ENCODE data around the gene S1PR1.
"Not testable (repeated sequence)": the region's sequence is repeated elsewhere in the genome, so short reads cannot be mapped to it uniquely, and the experiment has no call there.

Gene S1PR1

DNA sequence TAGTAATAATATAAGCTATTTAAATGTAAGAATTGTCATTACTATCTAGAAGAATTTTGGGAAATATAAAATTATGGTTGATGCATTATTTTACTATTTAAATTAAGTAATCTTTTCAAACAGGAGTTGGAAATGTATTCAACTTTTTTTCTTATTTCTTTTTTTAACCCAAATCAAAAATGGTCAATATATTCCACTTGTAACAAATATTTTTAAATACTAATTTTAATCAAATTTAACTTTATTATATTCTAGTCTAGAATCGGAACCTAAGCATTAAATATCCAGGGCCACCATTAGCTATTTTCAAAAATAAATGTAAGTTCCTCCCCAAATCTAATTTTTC, 37.2 kb upstream of the S1PR1 start:
- no peak for DNase-seq
- H3K27me3 ChIP-seq (replicated peaks; ENCODE audit: control insufficient read depth, insufficient read depth, low read length, poor library complexity, severe bottlenecking): no peaks in the 10 kb centered on the region
- H3K9me3 ChIP-seq (ENCODE audit: control insufficient read depth, low read length): no peaks in the 10 kb centered on the region
- H3K27ac ChIP-seq (ENCODE audit: insufficient read depth, low read length, poor library complexity, severe bottlenecking): no peak overlapping the region
- H3K4me3 ChIP-seq (ENCODE audit: insufficient read depth, low read depth, low read length, poor library complexity, severe bottlenecking): no peak overlapping the region
- no peaks in the 10 kb centered on the region for H3K4me1 ChIP-seq (ENCODE audit: control insufficient read depth, insufficient read depth, low read length, poor library complexity, severe bottlenecking)
- no peaks in the 10 kb centered on the region for H3K36me3 ChIP-seq (ENCODE audit: control insufficient read depth, insufficient read depth, low read length)

DNA sequence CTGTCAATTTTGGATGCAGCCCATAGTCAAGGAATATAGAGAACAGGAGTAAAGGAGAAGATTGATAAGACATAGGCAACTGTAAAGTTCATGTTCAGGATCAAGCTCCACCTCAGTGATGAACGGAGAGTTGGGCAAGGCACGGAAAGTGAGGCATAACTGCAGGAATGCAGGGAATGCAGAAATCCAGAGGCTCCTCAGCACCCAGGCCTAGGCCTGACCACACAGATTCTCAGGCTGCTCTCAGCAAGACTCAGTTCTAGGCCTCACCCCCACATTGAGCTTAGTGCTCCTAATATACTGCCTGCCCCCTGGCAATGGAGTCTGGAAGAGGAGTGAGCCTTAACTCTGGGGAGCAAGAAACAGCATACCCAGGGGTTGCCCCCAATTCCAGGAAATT, 36.3 kb upstream of the S1PR1 start:
- Histone ChIP-seq H3K9me3 (ENCODE audit: control insufficient read depth, low read length) (no peaks in the 10 kb centered on the region), H3K27ac (ENCODE audit: insufficient read depth, low read length, poor library complexity, severe bottlenecking) (no peak overlapping the region)
- no peak for DNase-seq

DNA sequence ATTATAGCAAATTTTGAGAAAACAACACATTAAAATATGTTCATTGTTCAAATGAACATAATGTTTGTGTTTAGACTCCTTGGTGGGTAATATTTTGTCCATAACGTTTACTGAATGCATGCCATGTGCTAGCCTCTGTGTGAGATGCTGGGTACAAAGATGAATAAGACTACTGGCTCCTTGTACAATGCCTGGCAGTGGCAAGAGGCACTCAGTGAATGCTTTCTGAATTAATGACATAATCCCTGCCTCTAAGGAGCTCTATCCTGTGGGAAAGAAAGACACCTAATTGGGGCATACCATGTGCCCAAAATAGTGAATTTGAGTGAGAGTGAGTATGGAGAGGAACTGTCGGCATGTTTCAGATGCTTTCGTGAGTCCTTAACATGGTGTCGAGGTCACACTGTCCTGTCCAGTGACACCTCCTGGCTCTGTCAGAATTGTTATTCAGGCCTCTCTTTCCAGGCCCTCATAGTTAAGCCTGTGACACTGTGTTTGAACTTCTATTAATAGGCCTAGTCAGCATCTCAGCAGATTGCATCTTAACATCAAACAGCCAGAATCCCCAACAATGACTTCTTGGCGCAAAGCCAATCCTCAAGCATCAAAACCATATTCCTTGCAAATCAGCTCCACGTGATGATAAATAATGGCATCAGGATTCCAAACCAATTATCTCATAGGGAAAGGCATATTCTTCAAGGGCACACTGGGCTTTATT, 32.8 kb upstream of the S1PR1 start:
- H3K9me3 ChIP-seq (ENCODE audit: control insufficient read depth, low read length): no peaks in the 10 kb centered on the region
- H3K27me3 ChIP-seq (replicated peaks; ENCODE audit: control insufficient read depth, insufficient read depth, low read length, poor library complexity, severe bottlenecking): no peaks in the 10 kb centered on the region
- H3K4me3 ChIP-seq (ENCODE audit: insufficient read depth, low read depth, low read length, poor library complexity, severe bottlenecking): no peak overlapping the region
- no peaks in the 10 kb centered on the region for H3K36me3 ChIP-seq (ENCODE audit: control insufficient read depth, insufficient read depth, low read length)
- no peak for DNase-seq
- no peak overlapping the region for H3K27ac ChIP-seq (ENCODE audit: insufficient read depth, low read length, poor library complexity, severe bottlenecking)
- H3K4me1 ChIP-seq (ENCODE audit: control insufficient read depth, insufficient read depth, low read length, poor library complexity, severe bottlenecking): no peaks in the 10 kb centered on the region

More for the DNA sequence above, 36.3 kb upstream of the S1PR1 start:
- Histone ChIP-seq H3K27me3 (replicated peaks; ENCODE audit: control insufficient read depth, insufficient read depth, low read length, poor library complexity, severe bottlenecking) (no peaks in the 10 kb centered on the region), H3K36me3 (ENCODE audit: control insufficient read depth, insufficient read depth, low read length) (no peaks in the 10 kb centered on the region), H3K4me3 (ENCODE audit: insufficient read depth, low read depth, low read length, poor library complexity, severe bottlenecking) (no peak overlapping the region), H3K4me1 (ENCODE audit: control insufficient read depth, insufficient read depth, low read length, poor library complexity, severe bottlenecking) (no peaks in the 10 kb centered on the region)

DNA sequence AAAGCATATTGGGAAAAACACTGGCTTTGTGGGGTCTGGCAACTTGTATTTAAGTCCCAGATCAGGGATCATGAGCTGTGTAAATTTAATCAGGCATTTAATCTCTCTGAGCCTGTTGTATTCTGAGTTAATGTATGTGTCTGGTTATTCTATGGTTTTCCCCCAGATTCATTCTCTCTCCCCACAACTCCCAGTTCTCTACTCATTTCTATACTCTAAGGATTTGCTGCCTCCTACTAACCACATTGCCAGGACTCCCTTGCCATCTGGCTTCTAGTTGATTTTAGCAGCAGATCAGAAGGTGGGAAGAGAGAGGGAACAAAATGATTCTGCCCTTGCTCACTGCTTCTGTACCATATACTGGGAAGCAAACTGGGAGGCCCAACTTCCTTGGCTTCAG, 31.4 kb upstream of the S1PR1 start:
- Histone ChIP-seq H3K27ac (ENCODE audit: insufficient read depth, low read length, poor library complexity, severe bottlenecking) (no peak overlapping the region), H3K36me3 (ENCODE audit: control insufficient read depth, insufficient read depth, low read length) (no peaks in the 10 kb centered on the region), H3K4me1 (ENCODE audit: control insufficient read depth, insufficient read depth, low read length, poor library complexity, severe bottlenecking) (no peaks in the 10 kb centered on the region), H3K27me3 (replicated peaks; ENCODE audit: control insufficient read depth, insufficient read depth, low read length, poor library complexity, severe bottlenecking) (no peaks in the 10 kb centered on the region), H3K4me3 (ENCODE audit: insufficient read depth, low read depth, low read length, poor library complexity, severe bottlenecking) (no peak overlapping the region), H3K9me3 (ENCODE audit: control insufficient read depth, low read length) (no peaks in the 10 kb centered on the region)
- no peak for DNase-seq

DNA sequence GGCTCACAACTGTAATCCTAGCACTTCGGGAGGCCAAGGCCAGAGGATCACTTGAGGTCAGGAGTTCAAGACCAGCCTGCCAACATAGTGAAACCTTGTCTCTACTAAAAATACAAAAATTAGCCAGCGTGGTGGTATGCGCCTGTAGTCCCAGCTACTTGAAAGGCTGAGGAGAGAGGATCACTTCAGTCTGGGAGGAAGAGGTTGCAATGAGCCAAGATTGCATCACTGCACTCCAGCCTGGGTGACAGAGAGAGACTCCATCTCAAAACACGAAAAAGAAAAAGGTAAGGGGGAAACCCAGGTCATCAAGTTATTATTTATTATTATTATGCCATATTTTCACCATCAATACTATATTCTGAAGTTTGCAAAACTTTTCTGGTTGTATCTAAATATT, 30.7 kb upstream of the S1PR1 start:
- not testable (repeated sequence) for H3K27ac ChIP-seq (ENCODE audit: insufficient read depth, low read length, poor library complexity, severe bottlenecking); H3K27me3 ChIP-seq (replicated peaks; ENCODE audit: control insufficient read depth, insufficient read depth, low read length, poor library complexity, severe bottlenecking); H3K4me1 ChIP-seq (ENCODE audit: control insufficient read depth, insufficient read depth, low read length, poor library complexity, severe bottlenecking); H3K4me3 ChIP-seq (ENCODE audit: insufficient read depth, low read depth, low read length, poor library complexity, severe bottlenecking); H3K9me3 ChIP-seq (ENCODE audit: control insufficient read depth, low read length); H3K36me3 ChIP-seq (ENCODE audit: control insufficient read depth, insufficient read depth, low read length); DNase-seq

DNA sequence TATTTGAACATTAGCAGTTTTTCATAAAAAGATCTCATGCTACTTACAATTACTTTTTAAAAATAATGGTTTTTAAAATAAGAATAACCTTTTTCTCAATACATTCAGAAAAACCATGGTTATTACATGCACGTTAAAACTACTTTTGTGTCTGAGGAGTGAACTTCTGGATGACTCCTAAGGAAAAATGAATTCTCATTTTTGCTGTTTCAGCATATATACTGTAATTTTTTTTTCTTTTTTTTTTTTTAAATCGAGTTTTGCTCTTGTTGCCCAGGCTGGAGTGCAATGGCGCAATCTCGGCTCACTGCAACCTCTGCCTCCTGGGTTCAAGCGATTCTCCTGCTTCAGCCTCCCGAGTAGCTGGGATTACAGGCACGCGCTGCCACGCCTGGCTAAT, 29.5 kb upstream of the S1PR1 start:
- not testable (repeated sequence) for H3K4me1 ChIP-seq (ENCODE audit: control insufficient read depth, insufficient read depth, low read length, poor library complexity, severe bottlenecking); H3K27ac ChIP-seq (ENCODE audit: insufficient read depth, low read length, poor library complexity, severe bottlenecking); H3K27me3 ChIP-seq (replicated peaks; ENCODE audit: control insufficient read depth, insufficient read depth, low read length, poor library complexity, severe bottlenecking); H3K36me3 ChIP-seq (ENCODE audit: control insufficient read depth, insufficient read depth, low read length); DNase-seq; H3K9me3 ChIP-seq (ENCODE audit: control insufficient read depth, low read length); H3K4me3 ChIP-seq (ENCODE audit: insufficient read depth, low read depth, low read length, poor library complexity, severe bottlenecking)

DNA sequence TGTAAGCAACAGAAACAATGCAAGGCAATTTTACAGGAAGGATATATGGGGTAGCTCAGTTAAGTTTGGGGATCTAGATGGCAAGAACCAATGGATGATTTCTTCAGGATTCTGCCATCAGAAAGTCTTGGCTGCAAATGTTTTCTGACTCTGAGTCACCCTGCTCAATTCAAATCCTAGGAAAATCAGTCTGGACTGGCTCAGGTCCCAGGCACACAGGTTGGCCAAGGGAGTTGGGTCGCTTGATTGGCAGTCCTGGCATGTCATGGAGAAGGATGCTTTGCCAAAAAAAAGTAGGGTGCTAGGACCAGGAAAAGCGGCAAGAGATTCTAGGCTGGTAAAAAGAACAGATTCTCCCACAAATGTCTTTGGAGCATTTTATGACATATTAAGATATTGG, 28.9 kb upstream of the S1PR1 start:
- no peak for DNase-seq
- no peaks in the 10 kb centered on the region for H3K9me3 ChIP-seq (ENCODE audit: control insufficient read depth, low read length)
- H3K27ac ChIP-seq (ENCODE audit: insufficient read depth, low read length, poor library complexity, severe bottlenecking): no peak overlapping the region
- H3K4me3 ChIP-seq (ENCODE audit: insufficient read depth, low read depth, low read length, poor library complexity, severe bottlenecking): no peak overlapping the region
- no peaks in the 10 kb centered on the region for H3K27me3 ChIP-seq (replicated peaks; ENCODE audit: control insufficient read depth, insufficient read depth, low read length, poor library complexity, severe bottlenecking)
- H3K36me3 ChIP-seq (ENCODE audit: control insufficient read depth, insufficient read depth, low read length): no peaks in the 10 kb centered on the region
- H3K4me1 ChIP-seq (ENCODE audit: control insufficient read depth, insufficient read depth, low read length, poor library complexity, severe bottlenecking): no peaks in the 10 kb centered on the region

DNA sequence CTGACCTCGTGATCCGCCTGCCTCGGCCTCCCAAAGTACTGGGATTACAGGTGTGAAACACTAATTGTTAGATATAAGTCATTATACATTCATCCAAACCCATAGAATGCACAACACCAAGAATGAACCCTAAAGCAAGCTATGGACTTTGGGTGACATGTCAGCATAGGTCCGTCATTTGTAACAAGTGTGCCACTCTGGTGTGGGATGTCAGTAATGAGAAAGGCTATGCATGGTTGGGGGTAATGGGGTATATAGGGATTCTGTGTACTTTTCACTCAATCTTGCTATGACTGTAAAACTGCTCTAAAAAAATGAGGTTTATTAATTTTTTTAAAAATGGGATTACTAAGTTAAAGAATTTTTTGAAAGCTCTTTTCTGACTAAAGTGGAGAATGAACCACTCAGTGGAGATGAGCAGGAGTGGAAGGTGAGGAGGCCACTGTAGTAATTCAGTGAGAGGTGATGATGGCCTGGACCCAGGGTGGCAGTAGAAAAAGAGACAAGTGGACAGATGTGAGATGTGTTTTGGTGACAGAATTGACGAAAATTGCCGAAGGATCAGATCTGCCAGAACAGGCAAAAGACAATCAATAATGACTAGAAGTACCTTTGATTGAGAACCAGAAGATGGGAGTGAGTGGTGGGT, 21.3 kb upstream of the S1PR1 start:
- H3K27me3 ChIP-seq (replicated peaks; ENCODE audit: control insufficient read depth, insufficient read depth, low read length, poor library complexity, severe bottlenecking): no peaks in the 10 kb centered on the region
- no peak for DNase-seq
- no peaks in the 10 kb centered on the region for H3K9me3 ChIP-seq (ENCODE audit: control insufficient read depth, low read length)
- H3K36me3 ChIP-seq (ENCODE audit: control insufficient read depth, insufficient read depth, low read length): no peaks in the 10 kb centered on the region
- H3K4me3 ChIP-seq (ENCODE audit: insufficient read depth, low read depth, low read length, poor library complexity, severe bottlenecking): no peak overlapping the region
- H3K4me1 ChIP-seq (ENCODE audit: control insufficient read depth, insufficient read depth, low read length, poor library complexity, severe bottlenecking): no peaks in the 10 kb centered on the region
- no peak overlapping the region for H3K27ac ChIP-seq (ENCODE audit: insufficient read depth, low read length, poor library complexity, severe bottlenecking)

DNA sequence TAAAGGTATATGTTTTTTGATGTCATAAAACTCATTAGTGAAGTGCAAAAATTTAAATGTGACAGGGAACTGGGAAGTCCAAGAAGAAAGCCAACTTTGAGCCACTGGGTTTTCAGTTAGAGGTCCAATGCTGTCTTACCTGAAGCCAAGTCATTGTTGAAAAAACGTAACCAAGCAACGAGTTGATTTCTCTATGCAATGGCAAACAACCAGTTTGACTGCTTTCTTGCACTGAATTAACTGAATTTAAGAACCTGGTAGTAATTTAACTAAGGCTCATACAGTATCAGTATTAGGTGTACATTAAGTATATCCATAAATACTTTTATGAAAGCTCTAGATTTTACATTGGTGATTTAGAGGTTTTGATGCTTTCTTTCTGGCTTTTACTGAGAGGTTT, 20.2 kb upstream of the S1PR1 start:
- Histone ChIP-seq H3K4me3 (ENCODE audit: insufficient read depth, low read depth, low read length, poor library complexity, severe bottlenecking) (no peak overlapping the region), H3K27ac (ENCODE audit: insufficient read depth, low read length, poor library complexity, severe bottlenecking) (no peak overlapping the region), H3K4me1 (ENCODE audit: control insufficient read depth, insufficient read depth, low read length, poor library complexity, severe bottlenecking) (no peaks in the 10 kb centered on the region), H3K36me3 (ENCODE audit: control insufficient read depth, insufficient read depth, low read length) (no peaks in the 10 kb centered on the region), H3K9me3 (ENCODE audit: control insufficient read depth, low read length) (no peaks in the 10 kb centered on the region), H3K27me3 (replicated peaks; ENCODE audit: control insufficient read depth, insufficient read depth, low read length, poor library complexity, severe bottlenecking) (no peaks in the 10 kb centered on the region)
- no peak for DNase-seq

DNA sequence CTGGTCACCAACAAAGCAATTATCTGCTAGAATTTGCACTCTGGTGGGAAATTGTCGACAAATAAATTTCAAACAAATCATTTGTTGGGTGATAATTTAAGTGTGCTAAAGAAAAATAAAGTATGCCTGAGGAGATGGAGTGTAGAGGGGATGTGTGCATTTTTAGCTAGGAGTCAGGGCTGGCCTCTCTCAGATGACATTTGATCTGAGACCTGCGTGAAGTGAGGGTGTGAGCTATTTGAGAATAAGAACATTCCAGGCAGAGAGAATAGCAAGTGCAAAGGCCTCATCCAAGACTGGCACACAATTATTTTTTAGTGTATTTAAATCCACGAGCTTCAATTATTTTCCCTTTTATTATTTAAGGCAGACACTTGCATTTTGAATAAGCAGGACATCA, 19.7 kb upstream of the S1PR1 start:
- no peaks in the 10 kb centered on the region for H3K36me3 ChIP-seq (ENCODE audit: control insufficient read depth, insufficient read depth, low read length)
- H3K9me3 ChIP-seq (ENCODE audit: control insufficient read depth, low read length): no peaks in the 10 kb centered on the region
- no peak overlapping the region for H3K27ac ChIP-seq (ENCODE audit: insufficient read depth, low read length, poor library complexity, severe bottlenecking)
- no peak overlapping the region for H3K4me3 ChIP-seq (ENCODE audit: insufficient read depth, low read depth, low read length, poor library complexity, severe bottlenecking)
- no peak for DNase-seq
- H3K27me3 ChIP-seq (replicated peaks; ENCODE audit: control insufficient read depth, insufficient read depth, low read length, poor library complexity, severe bottlenecking): no peaks in the 10 kb centered on the region
- no peaks in the 10 kb centered on the region for H3K4me1 ChIP-seq (ENCODE audit: control insufficient read depth, insufficient read depth, low read length, poor library complexity, severe bottlenecking)

Measured in effector memory CD4-positive, alpha-beta T cell (primary cell).